SK-N-SH (cell line): ENCODE measurements around the gene KDM6B. TPM values are rescaled to one million over a fixed set of nuclear protein-coding genes. Genes with fewer than 3 reads are reported as not detected.

Experiments used
- CTCF ChIA-PET: fragments of 300-600, 350-600 bp; formaldehyde crosslinking; extraction: SDS; loops from one replicate; lab custom pipeline; 2021; lab: Yijun Ruan, JAX
- POLR2A ChIA-PET: fragments of 350-600 bp; sonication (Branson Sonifier 250); formaldehyde crosslinking; extraction: SDS; loops from one replicate; lab custom pipeline; 2020; ENCODE audit warnings: antibody characterized with exemption, inconsistent platforms; lab: Yijun Ruan, JAX
- DNase-seq: peaks from one replicate; pipeline ENCODE4 v3.0.0; 2012
- H2AFZ ChIP-seq: fragments of 200-600 bp; sonication (generic); 2 replicates; pipeline ENCODE4 v1.8.1; 2016; ENCODE audit warnings: antibody characterized with exemption, mild to moderate bottlenecking, low read depth
- H3F3A ChIP-seq: fragments of 200-600 bp; sonication (generic); replicated peaks from 2 replicates; pipeline ENCODE3; 2016; ENCODE audit warnings: antibody characterized with exemption, mild to moderate bottlenecking; ENCODE audit not compliant: insufficient read depth
- H3K27ac ChIP-seq, 2 experiments: fragments of 200-500 bp in 1 of 2; fragments of 200-600 bp in 1 of 2; sonication (Bioruptor generic) in 1 of 2; sonication (generic), shearing (Covaris generic) in 1 of 2; 2 replicates each; pipeline versions ENCODE4 v1.5.1 to v1.6.1; 2014 to 2016; ENCODE audit warnings: low read depth in 2 of 2, inconsistent platforms in 1 of 2, low read length in 1 of 2, mild to moderate bottlenecking in 1 of 2, mixed read lengths in 1 of 2
- H3K27me3 ChIP-seq: fragments of 200-600 bp; sonication (generic), shearing (Covaris generic); 2 replicates; pipeline ENCODE4 v1.6.1; 2016; ENCODE audit warnings: mixed run types; ENCODE audit not compliant: insufficient read depth
- H3K36me3 ChIP-seq, 2 experiments: fragments of 200-500 bp in 1 of 2; fragments of 200-600 bp in 1 of 2; sonication (Bioruptor generic) in 1 of 2; sonication (generic) in 1 of 2; replicated peaks in 1 of 2; 2 replicates each; pipeline versions ENCODE3 to v1.5.1; 2014 to 2016; ENCODE audit warnings: low read length in 1 of 2, mild to moderate bottlenecking in 1 of 2; ENCODE audit not compliant: insufficient read depth in 2 of 2, control insufficient read depth in 1 of 2
- H3K4me1 ChIP-seq, 2 experiments: fragments of 200-500 bp in 1 of 2; fragments of 200-600 bp in 1 of 2; sonication (Bioruptor generic) in 1 of 2; sonication (generic), shearing (Covaris generic) in 1 of 2; 2 replicates each; pipeline versions ENCODE4 v1.5.1 to v1.6.1; 2014 to 2016; ENCODE audit warnings: low read depth in 1 of 2, low read length in 1 of 2, mixed run types in 1 of 2; ENCODE audit not compliant: insufficient read depth in 2 of 2, control insufficient read depth in 1 of 2
- H3K4me2 ChIP-seq: fragments of 200-600 bp; sonication (generic), shearing (Covaris generic); 2 replicates; pipeline ENCODE4 v1.6.1; 2017; ENCODE audit warnings: mixed run types
- H3K4me3 ChIP-seq, 2 experiments: fragments of 200-500 bp in 1 of 2; fragments of 200-600 bp in 1 of 2; sonication (Bioruptor generic) in 1 of 2; sonication (generic), shearing (Covaris generic) in 1 of 2; 2 replicates each; pipeline versions ENCODE4 v1.5.1 to v1.8.1; 2014 to 2016; ENCODE audit warnings: low read depth in 2 of 2, inconsistent platforms in 1 of 2, low read length in 1 of 2, mild to moderate bottlenecking in 1 of 2, mixed read lengths in 1 of 2, moderate library complexity in 1 of 2
- H3K79me2 ChIP-seq: fragments of 200-600 bp; sonication (generic); 2 replicates; pipeline ENCODE4 v1.8.1; 2017; ENCODE audit warnings: mild to moderate bottlenecking; ENCODE audit not compliant: insufficient read depth
- H3K9ac ChIP-seq: fragments of 200-600 bp; sonication (generic); 2 replicates; pipeline ENCODE4 v1.6.1; 2017; ENCODE audit warnings: mixed run types
- H3K9me2 ChIP-seq: fragments of 200-600 bp; sonication (generic); 2 replicates; pipeline ENCODE4 v1.6.1; 2017; ENCODE audit warnings: mixed run types
- H3K9me3 ChIP-seq: fragments of 200-600 bp; sonication (generic); 2 replicates; pipeline ENCODE4 v1.6.1; 2017; ENCODE audit warnings: mixed run types, mild to moderate bottlenecking, moderate library complexity
- H4K20me1 ChIP-seq: fragments of 200-600 bp; sonication (generic); 2 replicates; pipeline ENCODE4 v1.6.1; 2017; ENCODE audit warnings: mild to moderate bottlenecking, mixed run types; ENCODE audit not compliant: insufficient read depth
- CHD2 ChIP-seq: fragments of 150-350 bp; IDR thresholded peaks from 2 replicates; pipeline ENCODE4 v1.6.1; 2018; ENCODE audit warnings: low read length; ENCODE audit not compliant: partially characterized antibody
- EZH2phosphoT487 ChIP-seq: fragments of 200-600 bp; sonication (generic); IDR thresholded peaks from 2 replicates; pipeline ENCODE4 v1.6.1; 2017; ENCODE audit warnings: low read depth, mixed run types, mild to moderate bottlenecking, antibody characterized with exemption, moderate library complexity, borderline replicate concordance
- FOSL2 ChIP-seq: IDR thresholded peaks from 2 replicates; pipeline ENCODE4 v1.4.0; 2012; ENCODE audit warnings: low read depth, mild to moderate bottlenecking, moderate library complexity, borderline replicate concordance
- FOXJ3 ChIP-seq: sonication (generic); formaldehyde crosslinking; IDR thresholded peaks from 2 replicates; pipeline ENCODE4 v1.5.1; 2020; ENCODE audit warnings: mild to moderate bottlenecking, missing genetic modification reagents
- GABPA ChIP-seq: IDR thresholded peaks from 2 replicates; pipeline ENCODE4 v1.4.0; 2012; ENCODE audit warnings: low read depth, mild to moderate bottlenecking
- MEF2A ChIP-seq: IDR thresholded peaks from 2 replicates; pipeline ENCODE4 v1.4.0; 2012; ENCODE audit warnings: low read depth, borderline replicate concordance
- NRF1 ChIP-seq: IDR thresholded peaks from 2 replicates; pipeline ENCODE4 v1.6.1; 2012; ENCODE audit warnings: low read depth, mild to moderate bottlenecking, low read length
- POLR2AphosphoS5 ChIP-seq: IDR thresholded peaks from 2 replicates; pipeline ENCODE4 v1.6.1; 2012; ENCODE audit warnings: low read depth, low read length
- RCOR1 ChIP-seq: fragments of 150-350 bp; IDR thresholded peaks from 2 replicates; pipeline ENCODE4 v1.6.1; 2017; ENCODE audit warnings: antibody characterized with exemption, low read length
- RXRA ChIP-seq: IDR thresholded peaks from 2 replicates; pipeline ENCODE4 v1.4.0; 2012; ENCODE audit warnings: low read depth, mild to moderate bottlenecking, borderline replicate concordance
- SIN3A ChIP-seq: IDR thresholded peaks from 2 replicates; pipeline ENCODE4 v1.6.1; 2012; ENCODE audit warnings: low read depth, mild to moderate bottlenecking, low read length, moderate library complexity, borderline replicate concordance
- TAF1 ChIP-seq: IDR thresholded peaks from 2 replicates; pipeline ENCODE4 v1.6.1; 2012; ENCODE audit warnings: low read depth, mild to moderate bottlenecking, low read length, moderate library complexity, borderline replicate concordance
- WGBS: methylation state at CpG from one replicate; pipeline ENCODE4 v1.1.6; 2017; ENCODE audit warnings: low lambda C conversion rate; 5-methylcytosine and 5-hydroxymethylcytosine counted together
- polyA plus RNA-seq, 3 experiments: library from polyadenylated mRNA; depleted of rRNA; stranded (reverse); fragments of >200 nt; gene quantifications; 2 replicates each; pipeline ENCODE4 v1.2.3, GENCODE V29; 2012
- TF ChIP-seq, protein P1 (sequence below): fragments of 200-600 bp; sonication (generic); IDR thresholded peaks from 2 replicates; pipeline ENCODE4 v1.6.1; 2017; ENCODE audit warnings: antibody characterized with exemption, mild to moderate bottlenecking, moderate library complexity
- TF ChIP-seq, protein P2 (sequence below): IDR thresholded peaks from 2 replicates; pipeline ENCODE4; 2012
- TF ChIP-seq, protein P3 (sequence below): fragments of 150-350 bp; IDR thresholded peaks from 2 replicates; pipeline ENCODE4 v1.6.1; 2016; ENCODE audit warnings: mild to moderate bottlenecking, low read depth, low read length
- TF ChIP-seq, protein P4 (sequence below): IDR thresholded peaks from 2 replicates; pipeline ENCODE4 v1.4.0; 2012; ENCODE audit warnings: low read depth, borderline replicate concordance
- TF ChIP-seq, protein P5 (sequence below): fragments of 150-350 bp; IDR thresholded peaks from 2 replicates; pipeline ENCODE4 v1.6.1; 2017; ENCODE audit warnings: antibody characterized with exemption, low read length, low read depth, borderline replicate concordance

KDM6B gene
- polyA plus RNA-seq, 1 of the 3 experiments (the other 2 are of a cell fraction): 2.6 TPM

DNA sequence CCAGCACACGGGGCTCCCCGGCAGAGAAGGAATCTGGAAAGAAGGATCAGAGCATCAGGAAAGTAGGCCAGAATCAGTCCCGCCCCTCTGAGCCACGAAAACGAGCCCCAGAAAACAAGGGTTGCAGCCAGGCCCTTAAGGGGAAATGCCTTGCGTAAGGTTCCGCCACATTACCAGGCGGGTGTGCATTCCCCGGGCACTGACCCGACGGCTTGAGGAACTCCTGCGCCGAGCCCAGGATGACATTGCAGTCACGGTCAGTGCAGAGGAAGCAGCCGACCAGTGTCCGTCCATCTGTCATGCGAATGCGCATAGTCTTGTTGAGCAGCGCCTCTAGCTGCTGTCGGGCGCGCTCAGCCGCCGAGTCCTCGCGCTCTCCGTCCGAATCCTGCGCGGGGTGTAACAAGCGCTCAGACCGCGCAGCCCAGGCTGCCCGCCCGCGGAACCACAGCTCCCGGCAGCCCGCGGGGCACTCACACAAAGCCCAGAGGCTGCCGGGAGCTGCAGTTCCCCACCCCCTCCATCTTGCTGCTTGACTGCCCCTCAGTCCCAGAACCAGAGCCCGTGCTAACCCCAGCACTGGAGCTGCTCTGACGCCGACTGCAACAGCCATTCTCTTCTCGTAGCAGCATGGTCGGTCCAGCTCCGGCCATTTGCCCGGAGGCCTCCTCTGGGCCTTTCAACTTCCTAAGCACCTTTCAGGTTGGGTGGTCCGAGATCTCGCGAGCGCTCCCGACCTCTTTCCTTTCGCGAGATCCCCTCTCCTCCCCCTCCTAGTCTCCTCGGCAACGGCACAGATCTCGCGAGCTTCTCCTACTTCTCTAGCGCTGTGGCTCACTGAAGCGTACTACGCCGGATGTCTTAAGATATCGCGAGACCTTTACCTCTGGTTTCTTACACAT lies 23.0 kb downstream of the KDM6B start, which contains the start of gene NAA38 (continued):
- TF ChIP-seq, protein P1, sequence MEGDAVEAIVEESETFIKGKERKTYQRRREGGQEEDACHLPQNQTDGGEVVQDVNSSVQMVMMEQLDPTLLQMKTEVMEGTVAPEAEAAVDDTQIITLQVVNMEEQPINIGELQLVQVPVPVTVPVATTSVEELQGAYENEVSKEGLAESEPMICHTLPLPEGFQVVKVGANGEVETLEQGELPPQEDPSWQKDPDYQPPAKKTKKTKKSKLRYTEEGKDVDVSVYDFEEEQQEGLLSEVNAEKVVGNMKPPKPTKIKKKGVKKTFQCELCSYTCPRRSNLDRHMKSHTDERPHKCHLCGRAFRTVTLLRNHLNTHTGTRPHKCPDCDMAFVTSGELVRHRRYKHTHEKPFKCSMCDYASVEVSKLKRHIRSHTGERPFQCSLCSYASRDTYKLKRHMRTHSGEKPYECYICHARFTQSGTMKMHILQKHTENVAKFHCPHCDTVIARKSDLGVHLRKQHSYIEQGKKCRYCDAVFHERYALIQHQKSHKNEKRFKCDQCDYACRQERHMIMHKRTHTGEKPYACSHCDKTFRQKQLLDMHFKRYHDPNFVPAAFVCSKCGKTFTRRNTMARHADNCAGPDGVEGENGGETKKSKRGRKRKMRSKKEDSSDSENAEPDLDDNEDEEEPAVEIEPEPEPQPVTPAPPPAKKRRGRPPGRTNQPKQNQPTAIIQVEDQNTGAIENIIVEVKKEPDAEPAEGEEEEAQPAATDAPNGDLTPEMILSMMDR: peak; percentile 47
- peak; percentile 92 for TF ChIP-seq SIN3A
- TF ChIP-seq NRF1: peak; percentile 84
- TF ChIP-seq POLR2AphosphoS5: peak; percentile 90
- peak; percentile 98 for TF ChIP-seq CHD2
- TF ChIP-seq, protein P2, sequence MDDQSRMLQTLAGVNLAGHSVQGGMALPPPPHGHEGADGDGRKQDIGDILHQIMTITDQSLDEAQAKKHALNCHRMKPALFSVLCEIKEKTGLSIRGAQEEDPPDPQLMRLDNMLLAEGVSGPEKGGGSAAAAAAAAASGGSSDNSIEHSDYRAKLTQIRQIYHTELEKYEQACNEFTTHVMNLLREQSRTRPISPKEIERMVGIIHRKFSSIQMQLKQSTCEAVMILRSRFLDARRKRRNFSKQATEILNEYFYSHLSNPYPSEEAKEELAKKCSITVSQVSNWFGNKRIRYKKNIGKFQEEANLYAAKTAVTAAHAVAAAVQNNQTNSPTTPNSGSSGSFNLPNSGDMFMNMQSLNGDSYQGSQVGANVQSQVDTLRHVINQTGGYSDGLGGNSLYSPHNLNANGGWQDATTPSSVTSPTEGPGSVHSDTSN: peak; percentile 38; the same call in 1 of the 2 replicates

DNA sequence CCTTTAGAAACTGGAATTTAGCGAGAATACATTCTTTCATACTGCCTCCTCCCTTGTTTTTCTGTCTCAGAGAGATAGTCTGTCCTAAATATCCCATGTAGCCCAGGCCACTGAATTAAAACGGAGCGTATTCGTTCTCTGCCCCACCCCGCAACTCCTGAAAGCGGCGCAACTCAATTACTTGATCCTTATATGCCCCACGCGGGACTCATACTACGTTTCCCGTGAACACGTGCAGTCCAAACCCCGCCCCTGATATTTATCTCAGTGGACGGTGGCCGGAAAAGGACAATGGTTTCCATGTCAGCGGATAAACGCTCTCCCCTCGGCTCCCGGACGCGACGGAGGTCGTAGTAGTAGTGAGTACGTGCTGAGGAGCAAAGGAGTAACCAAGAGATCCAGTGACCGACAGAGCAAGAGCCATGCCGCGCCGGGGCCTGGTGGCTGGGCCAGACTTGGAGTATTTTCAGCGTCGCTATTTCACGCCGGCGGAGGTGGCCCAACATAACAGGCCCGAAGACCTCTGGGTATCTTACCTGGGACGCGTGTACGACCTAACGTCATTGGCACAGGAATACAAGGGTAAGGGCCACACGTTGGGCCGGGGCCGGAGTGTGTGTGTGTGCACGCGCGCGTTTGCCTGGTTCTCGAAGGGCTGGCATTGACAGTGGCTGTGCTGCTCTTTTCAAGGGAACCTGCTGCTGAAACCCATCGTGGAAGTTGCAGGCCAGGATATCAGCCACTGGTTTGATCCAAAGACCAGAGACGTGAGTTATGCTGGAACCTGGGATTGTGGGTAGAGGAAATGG lies 23.9 kb downstream of the KDM6B start, which contains the start of gene CYB5D1:
Gene CYB5D1, plus strand, starts transcription at position 291 of the 809 bp plus-strand sequence. Its CDS starts 132 bp downstream, at position 423.
- under 1% methylated on average over 36 of the region's 48 CpGs for WGBS
- POLR2A ChIA-PET: interaction anchor here (0.6 to 1.9 kb wide), 13 partner anchors 13 to 171 kb away, joined by 3 to 17 read pairs (median 4); partner anchors contain the start of genes KDM6B, RNF227 and TP53
- Histone ChIP-seq H3K79me2 (peaks cover 17% of the 10 kb centered on the region; the same call in 1 of the 2 replicates), H3K36me3 (peaks cover 3 to 41% of the 10 kb centered on the region in 2 experiments), H3K27ac (peak within 1 kb of the TSS; percentile 93 to 100), H3F3A (peaks cover 16% of the 10 kb centered on the region), H3K4me2 (peak within 1 kb of the TSS; percentile 91), H3K27me3 (no peaks in the 10 kb centered on the region), H3K9me3 (no peaks in the 10 kb centered on the region), H3K9ac (peak within 1 kb of the TSS; percentile 79), H3K9me2 (no peaks in the 10 kb centered on the region), H4K20me1 (no peaks in the 10 kb centered on the region; the same call in 1 of the 2 replicates), H3K4me1 (peaks cover 23 to 34% of the 10 kb centered on the region in 2 experiments; a peak in 3 of 4 replicates), H3K4me3 (peak within 1 kb of the TSS; percentile 72 to 77), H2AFZ (peak within 1 kb of the TSS; percentile 73)
- DNase-seq: peak; percentile 80
- CTCF ChIA-PET: interaction anchor here (0.6 to 9.9 kb wide), 19 partner anchors 12 to 202 kb away, joined by 3 to 143 read pairs (median 5); partner anchors contain the start of genes KDM6B, TP53 and WRAP53
- TF ChIP-seq POLR2AphosphoS5 (no peak), GABPA (peak; percentile 15; the same call in 1 of the 2 replicates), RCOR1 (no peak; the same call in 1 of the 2 replicates), EZH2phosphoT487 (no peak), MEF2A (no peak), TAF1 (no peak), RXRA (no peak), FOXJ3 (CRISPR knock-in tag) (no peak), FOSL2 (no peak)
- TF ChIP-seq, protein P2: no peak; the same call in 1 of the 2 replicates
- TF ChIP-seq, protein P3, sequence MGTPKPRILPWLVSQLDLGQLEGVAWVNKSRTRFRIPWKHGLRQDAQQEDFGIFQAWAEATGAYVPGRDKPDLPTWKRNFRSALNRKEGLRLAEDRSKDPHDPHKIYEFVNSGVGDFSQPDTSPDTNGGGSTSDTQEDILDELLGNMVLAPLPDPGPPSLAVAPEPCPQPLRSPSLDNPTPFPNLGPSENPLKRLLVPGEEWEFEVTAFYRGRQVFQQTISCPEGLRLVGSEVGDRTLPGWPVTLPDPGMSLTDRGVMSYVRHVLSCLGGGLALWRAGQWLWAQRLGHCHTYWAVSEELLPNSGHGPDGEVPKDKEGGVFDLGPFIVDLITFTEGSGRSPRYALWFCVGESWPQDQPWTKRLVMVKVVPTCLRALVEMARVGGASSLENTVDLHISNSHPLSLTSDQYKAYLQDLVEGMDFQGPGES: no peak
- TF ChIP-seq, protein P4, sequence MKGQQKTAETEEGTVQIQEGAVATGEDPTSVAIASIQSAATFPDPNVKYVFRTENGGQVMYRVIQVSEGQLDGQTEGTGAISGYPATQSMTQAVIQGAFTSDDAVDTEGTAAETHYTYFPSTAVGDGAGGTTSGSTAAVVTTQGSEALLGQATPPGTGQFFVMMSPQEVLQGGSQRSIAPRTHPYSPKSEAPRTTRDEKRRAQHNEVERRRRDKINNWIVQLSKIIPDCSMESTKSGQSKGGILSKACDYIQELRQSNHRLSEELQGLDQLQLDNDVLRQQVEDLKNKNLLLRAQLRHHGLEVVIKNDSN: peak; percentile 74; the same call in 1 of the 2 replicates
- TF ChIP-seq, protein P5, sequence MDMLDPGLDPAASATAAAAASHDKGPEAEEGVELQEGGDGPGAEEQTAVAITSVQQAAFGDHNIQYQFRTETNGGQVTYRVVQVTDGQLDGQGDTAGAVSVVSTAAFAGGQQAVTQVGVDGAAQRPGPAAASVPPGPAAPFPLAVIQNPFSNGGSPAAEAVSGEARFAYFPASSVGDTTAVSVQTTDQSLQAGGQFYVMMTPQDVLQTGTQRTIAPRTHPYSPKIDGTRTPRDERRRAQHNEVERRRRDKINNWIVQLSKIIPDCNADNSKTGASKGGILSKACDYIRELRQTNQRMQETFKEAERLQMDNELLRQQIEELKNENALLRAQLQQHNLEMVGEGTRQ: peak; percentile 32; the same call in 1 of the 2 replicates
